Activated naive CD4-positive, alpha-beta T cell (primary cell): Measurements from ENCODE around the gene SCAP.
A peak's percentile ranks its signal among the peaks of the same experiment; 100 is the strongest.
"Not testable (repeated sequence)": the region's sequence is repeated elsewhere in the genome, so short reads cannot be mapped to it uniquely, and the experiment has no call there.

ENCODE experiments used
- DNase-seq, 4 experiments: peaks; one replicate each; lab custom pipeline; 2025; lab: John Stamatoyannopoulos, UW

SCAP gene

GRCh38 chr3:47480267-47480666 lies 4.5 kb upstream of the SCAP start:
- not testable (repeated sequence) for DNase-seq

GRCh38 chr3:47479826-47480160 lies 4.1 kb upstream of the SCAP start:
- DNase-seq: no peak

DNA sequence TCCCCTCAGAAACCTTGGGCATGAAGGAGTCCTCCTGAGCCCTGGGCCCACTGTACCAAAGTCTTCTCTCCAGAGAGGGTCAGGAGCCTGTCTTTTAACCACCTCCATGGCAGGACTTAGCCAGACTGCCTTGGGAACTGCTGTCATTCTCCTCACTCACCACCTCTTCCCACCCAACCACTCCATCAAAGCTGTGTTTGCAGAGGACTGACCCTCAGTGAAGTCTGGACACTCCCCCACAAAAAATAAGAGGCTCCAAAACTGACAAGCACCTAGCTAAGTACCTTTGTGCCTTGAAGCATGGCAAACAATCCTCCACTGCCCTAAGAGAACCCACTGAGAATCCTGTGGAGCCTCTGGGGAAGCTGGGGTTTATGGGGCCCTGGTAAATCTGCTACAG lies 2.3 kb upstream of the SCAP start:
- no peak for DNase-seq

GRCh38 chr3:47476644-47477199 lies 981 bp upstream of the SCAP start:
- DNase-seq: no peak

DNA sequence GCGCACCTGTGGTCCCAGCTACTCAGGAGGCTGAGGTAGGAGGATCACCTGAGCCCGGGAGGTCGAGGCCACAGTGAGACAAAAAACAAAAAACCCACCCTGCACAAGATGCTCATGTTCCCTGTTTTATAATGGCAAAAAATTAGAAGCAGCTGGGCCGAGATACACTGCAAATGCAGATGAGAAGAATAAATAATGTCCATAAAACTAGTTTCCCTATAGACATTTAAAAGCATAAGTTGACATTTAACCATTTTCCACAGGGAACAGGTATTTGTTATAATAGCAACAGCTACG lies 537 bp upstream of the SCAP start:
- DNase-seq: no peak

GRCh38 chr3:47475029-47475569 lies 642 bp downstream of the SCAP start:
- DNase-seq: peak in 1 of 4 experiments; percentile 45

GRCh38 chr3:47473391-47473790 lies 2.4 kb downstream of the SCAP start:
- no peak for DNase-seq

DNA sequence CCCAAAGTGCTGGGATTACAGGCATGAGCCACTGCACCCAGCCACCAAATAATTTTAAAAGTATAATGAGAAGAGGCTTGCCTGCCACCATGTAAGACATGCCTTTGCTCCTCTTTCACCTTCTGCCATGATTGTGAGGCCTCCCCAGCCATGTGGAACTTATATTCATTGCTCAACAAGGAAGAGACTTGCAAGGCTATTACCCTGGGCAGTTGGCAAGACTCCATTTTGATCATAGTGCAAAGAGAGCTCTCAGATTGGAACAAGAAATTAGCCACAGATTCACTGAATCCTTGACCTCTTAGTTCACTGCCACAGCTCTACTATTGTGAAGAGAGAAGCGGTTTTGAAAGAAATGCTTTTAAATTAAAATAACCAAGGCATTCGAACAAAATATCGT lies 6.1 kb downstream of the SCAP start:
- DNase-seq: no peak

DNA sequence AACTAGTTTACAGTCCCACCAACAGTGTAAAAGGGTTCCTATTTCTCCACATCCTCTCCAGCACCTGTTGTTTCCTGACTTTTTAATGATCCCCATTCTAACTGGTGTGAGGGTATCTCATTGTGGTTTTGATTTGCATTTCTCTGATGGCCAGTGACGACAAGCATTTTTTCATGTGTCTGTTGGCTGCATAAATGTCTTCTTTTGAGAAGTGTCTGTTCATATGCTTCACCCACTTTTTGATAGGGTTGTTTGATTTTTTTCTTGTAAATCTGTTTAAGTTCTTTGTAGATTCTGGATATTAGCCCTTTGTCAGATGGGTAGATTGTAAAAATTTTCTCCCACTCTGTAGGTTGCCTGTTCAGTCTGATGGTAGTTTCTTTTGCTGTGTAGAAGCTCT lies 7.4 kb downstream of the SCAP start:
- DNase-seq: not testable (repeated sequence)

DNA sequence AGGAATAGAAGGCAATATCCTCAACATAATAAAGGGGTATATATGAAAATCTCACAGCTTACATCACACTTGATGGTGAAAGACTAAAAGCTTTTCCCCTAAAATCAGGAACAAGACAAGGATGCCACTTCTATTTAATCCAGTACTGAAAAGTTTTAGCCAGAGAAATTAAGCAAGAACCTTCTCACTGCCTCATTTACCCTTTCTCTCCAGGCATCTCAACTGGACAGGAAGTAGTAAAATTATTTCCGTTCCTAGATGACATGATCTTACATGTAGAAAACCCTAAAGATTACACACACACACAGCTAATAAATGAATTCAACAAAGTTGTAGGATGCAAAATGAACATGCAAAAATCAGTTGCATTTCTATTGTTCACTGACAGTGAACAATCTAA lies 11.2 kb downstream of the SCAP start:
- DNase-seq: no peak

GRCh38 chr3:47459534-47460085 lies 16.1 kb downstream of the SCAP start:
- DNase-seq: not testable (repeated sequence)

GRCh38 chr3:47456984-47457383 lies 18.8 kb downstream of the SCAP start:
- no peak for DNase-seq

GRCh38 chr3:47455806-47456452 lies 19.8 kb downstream of the SCAP start:
- no peak for DNase-seq

- DNase-seq: no peak
These were observed 23.1 kb downstream of the SCAP start for GRCh38 chr3:47452453-47453215.

DNA sequence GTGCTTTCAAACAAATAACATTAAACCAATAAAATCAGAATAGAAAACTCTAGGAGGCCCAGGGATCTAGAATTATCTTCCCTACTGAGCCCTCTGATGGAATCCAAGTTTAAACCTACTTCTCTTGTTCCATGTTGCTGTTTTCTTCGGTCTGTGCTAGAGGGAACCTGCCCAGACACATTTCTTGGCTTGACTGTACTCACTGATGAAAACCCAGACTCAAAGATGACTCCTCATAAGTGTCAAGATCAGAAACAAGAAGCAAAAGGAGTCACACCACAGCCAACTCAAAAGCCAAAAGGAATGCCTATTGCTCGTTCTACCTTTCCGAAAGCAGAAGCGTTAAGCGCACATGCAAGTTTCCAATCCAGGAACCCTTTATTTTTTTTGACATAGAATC lies 31.6 kb downstream of the SCAP start:
- no peak for DNase-seq

DNA sequence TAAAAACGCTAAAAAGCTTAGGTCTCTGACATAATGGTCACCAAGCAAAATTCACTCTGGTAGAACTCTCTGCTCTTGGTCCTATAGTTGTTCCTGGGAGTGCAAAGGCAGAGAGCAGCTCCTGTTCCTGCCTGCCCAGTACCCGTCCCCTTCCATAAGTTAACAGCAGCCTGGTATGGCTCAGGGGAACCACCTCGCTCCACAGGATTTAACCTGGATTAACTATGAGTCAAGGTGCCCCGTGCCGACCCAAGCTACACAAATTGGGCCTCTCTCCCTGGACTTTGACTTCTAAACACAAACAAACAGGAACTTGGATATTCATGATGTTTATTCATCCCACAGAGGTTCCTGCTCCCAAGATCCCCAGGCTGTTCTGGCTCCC lies 32.1 kb downstream of the SCAP start:
- no peak for DNase-seq

- DNase-seq: no peak
These were observed 33.8 kb downstream of the SCAP start for GRCh38 chr3:47441796-47442551.

DNA sequence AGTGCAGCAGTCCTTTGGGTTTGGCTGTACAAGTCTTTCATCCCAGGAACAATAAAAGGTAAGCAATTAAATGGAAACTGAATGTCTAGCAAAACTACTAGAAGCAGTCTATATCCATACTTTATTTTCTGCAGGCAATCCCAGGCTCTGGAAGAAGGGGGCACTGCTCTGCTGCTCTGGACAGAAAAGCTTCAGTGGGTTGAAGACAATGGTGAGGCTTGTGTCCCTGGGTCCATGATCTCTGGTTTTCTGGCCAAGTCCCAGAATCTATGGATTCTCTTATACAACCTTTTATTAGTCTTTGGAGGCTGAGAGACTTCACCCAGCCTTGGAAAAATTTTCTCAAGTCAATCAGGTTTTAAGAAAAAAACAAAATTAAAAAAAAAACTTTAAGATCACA lies 35.6 kb downstream of the SCAP start:
- DNase-seq: no peak

DNA sequence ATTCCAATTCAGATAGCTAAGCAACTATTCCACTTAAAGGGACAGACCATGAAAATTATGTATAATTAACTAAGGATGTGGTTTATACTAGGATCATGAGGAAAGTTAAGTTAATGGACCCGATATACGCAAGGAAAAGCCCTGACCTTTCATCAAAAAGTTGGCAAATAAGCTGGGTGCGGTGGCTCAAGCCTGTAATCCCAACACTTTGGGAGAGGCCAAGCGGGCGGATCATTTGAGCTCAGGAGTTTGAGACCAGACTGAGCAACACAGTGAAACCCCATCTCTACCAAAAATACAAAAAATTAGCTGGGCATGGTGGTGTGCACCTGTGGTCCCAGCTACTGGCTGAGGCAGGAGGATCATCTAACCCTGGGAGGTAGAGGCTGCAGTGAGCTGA lies 39.6 kb downstream of the SCAP start:
- no peak for DNase-seq

DNA sequence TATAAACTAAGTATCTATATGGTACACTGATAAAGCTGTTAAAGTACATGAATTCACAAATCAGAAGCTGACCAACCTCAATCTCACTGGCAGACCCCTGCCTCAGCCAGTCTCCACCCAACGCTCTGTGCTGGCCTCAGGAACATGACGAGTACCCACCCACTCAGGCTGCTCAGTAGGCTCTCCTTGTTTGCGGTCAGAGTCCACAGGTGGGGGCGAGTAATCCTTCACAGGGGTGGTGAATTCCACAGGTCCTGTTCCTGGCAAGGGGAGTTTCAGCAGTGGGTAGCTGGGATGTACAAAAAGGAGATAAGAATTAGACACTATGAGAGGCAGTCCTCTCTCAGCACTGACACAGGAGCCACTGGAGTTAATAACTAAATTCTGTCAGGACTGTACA lies 40.9 kb downstream of the SCAP start:
- no peak for DNase-seq

DNA sequence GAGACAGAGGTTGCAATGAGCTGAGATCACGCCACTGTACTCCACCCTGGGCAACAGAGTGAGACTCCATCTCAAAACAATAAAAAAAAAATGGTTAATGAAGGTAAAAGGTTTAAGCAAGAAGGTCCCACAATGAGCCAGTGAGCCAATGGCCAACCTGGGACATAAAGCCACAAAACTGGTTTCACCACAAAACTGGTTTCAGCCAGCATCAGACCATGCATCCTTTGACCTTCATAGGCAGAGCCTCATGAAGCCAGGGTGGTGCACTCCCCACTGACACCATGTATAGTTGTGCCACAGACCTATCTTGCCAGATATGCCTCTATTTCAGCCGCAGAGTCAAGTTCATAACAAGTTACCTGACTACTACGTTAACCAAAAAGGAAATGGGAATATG lies 41.9 kb downstream of the SCAP start:
- no peak for DNase-seq

- DNase-seq: no peak
These were observed 43.1 kb downstream of the SCAP start for GRCh38 chr3:47432673-47433072.

- DNase-seq: no peak
These were observed 44.5 kb downstream of the SCAP start for GRCh38 chr3:47431225-47431624.
